Urinary bladder (tissue), 4 donors: ENCODE measurements around the gene EMC10. TPM values are rescaled to one million over a fixed set of nuclear protein-coding genes. Genes with fewer than 3 reads are reported as not detected.

Experiments
- DNase-seq: peaks from one replicate; pipeline ENCODE4 v3.0.0-alpha.2; 2015; ENCODE audit errors: extremely low spot score
- H3K27ac ChIP-seq: one replicate; pipeline ENCODE4 v1.5.1; 2013; ENCODE audit warnings: low read depth, mild to moderate bottlenecking, moderate library complexity
- H3K36me3 ChIP-seq: one replicate; pipeline ENCODE4 v1.6.1; 2013; ENCODE audit warnings: mild to moderate bottlenecking, moderate library complexity; ENCODE audit not compliant: insufficient read depth
- H3K4me1 ChIP-seq: one replicate; pipeline ENCODE4 v1.6.1; 2013; ENCODE audit warnings: mild to moderate bottlenecking, moderate library complexity; ENCODE audit not compliant: insufficient read depth
- H3K4me3 ChIP-seq: one replicate; pipeline ENCODE4 v1.5.1; 2013; ENCODE audit warnings: low read depth, low read length
- WGBS: extraction: QIAGEN DNeasy Blood & Tissue Kit; methylation state at CpG from one replicate; pipeline ENCODE4 v1.1.7; 2013; 5-methylcytosine and 5-hydroxymethylcytosine counted together
- polyA plus RNA-seq: library from polyadenylated mRNA; stranded (reverse); fragments of 200-250 nt; gene quantifications from one replicate; pipeline ENCODE4 v1.2.3, GENCODE V29; 2013
- total RNA-seq: library from RNA; depleted of rRNA; stranded (reverse); fragments of >200 nt; gene quantifications from one replicate; pipeline ENCODE4 v1.2.3, GENCODE V29; 2014
- donor health status: healthy with polysubstance abuse.
- donor health status: healthy.

EMC10 gene
- total and polyA plus RNA-seq, 2 donors: 36.4 to 107 TPM

- DNase-seq: no peak
- Histone ChIP-seq H3K4me1 (no peaks in the 10 kb centered on the region), H3K4me3 (no peak overlapping the region), H3K27ac (no peak overlapping the region), H3K36me3 (no peaks in the 10 kb centered on the region)
- WGBS: 91% methylated on average over 4 of the region's 4 CpGs
Measured at GRCh38 chr19:50532952-50533351, 56.6 kb downstream of the EMC10 start.

- Histone ChIP-seq H3K4me3 (no peak overlapping the region), H3K27ac (no peak overlapping the region), H3K4me1 (no peaks in the 10 kb centered on the region), H3K36me3 (no peaks in the 10 kb centered on the region)
- WGBS: 92% methylated on average over 3 of the region's 3 CpGs
- no peak for DNase-seq
Measured at GRCh38 chr19:50534478-50534877, 58.2 kb downstream of the EMC10 start.

DNA sequence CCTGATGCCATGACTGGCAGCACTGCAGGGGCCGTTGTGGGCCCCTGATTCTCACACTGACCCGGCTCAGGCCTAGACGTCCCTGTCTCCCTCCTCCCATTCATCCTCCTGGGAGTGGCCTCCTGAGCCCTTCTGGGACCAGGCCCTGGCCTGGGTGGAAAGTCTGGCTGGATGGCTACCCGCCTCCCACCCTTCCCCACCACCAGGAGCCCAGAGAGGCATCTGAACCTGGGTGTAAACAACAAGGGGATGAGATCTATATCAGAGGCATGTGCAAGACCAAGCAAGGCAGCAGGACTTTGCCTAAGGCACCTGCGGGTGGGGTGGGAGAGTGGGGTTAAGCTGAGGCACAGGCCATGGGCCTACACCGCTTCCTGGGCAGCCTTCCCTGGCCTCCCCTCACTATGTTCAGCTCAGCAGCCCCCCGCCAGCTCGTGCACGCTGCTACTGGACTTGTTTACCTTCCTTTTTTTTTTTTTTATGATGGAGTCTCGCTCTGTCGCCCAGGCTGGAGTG lies 59.4 kb downstream of the EMC10 start:
- Histone ChIP-seq H3K36me3 (no peaks in the 10 kb centered on the region), H3K27ac (no peak overlapping the region), H3K4me1 (no peaks in the 10 kb centered on the region), H3K4me3 (no peak overlapping the region)
- WGBS: 65% methylated on average over 11 of the region's 11 CpGs
- no peak for DNase-seq

GRCh38 chr19:50536662-50537305 lies 60.5 kb downstream of the EMC10 start:
- no peak overlapping the region for H3K27ac ChIP-seq
- DNase-seq: no peak
- no peaks in the 10 kb centered on the region for H3K36me3 ChIP-seq
- 93% methylated on average over 16 of the region's 16 CpGs for WGBS
- H3K4me3 ChIP-seq: no peak overlapping the region
- no peaks in the 10 kb centered on the region for H3K4me1 ChIP-seq

- Histone ChIP-seq H3K27ac (no peak overlapping the region), H3K4me1 (no peaks in the 10 kb centered on the region), H3K4me3 (no peak overlapping the region), H3K36me3 (no peaks in the 10 kb centered on the region)
- DNase-seq: no peak
- whole genome bisulfite sequencing: 83% methylated on average over 18 of the region's 18 CpGs
Measured at GRCh38 chr19:50537306-50537685, 61.0 kb downstream of the EMC10 start.

GRCh38 chr19:50537769-50538230 lies 61.5 kb downstream of the EMC10 start:
- H3K4me1 ChIP-seq: no peaks in the 10 kb centered on the region
- no peak for DNase-seq
- no peak overlapping the region for H3K4me3 ChIP-seq
- H3K27ac ChIP-seq: no peak overlapping the region
- no peaks in the 10 kb centered on the region for H3K36me3 ChIP-seq
- WGBS: 19% methylated on average over 15 of the region's 15 CpGs

Other genes with a start within 250 kb of the EMC10 start
- gene KCNC3, start 147.1 kb upstream of the EMC10 start, total RNA-seq: 0.79 TPM
- gene KCNC3, start 147.1 kb upstream of the EMC10 start, polyA plus RNA-seq: 0.52 TPM
- 0.58 TPM for gene NAPSA, start 110.9 kb upstream of the EMC10 start, total RNA-seq
- gene NAPSA, start 110.9 kb upstream of the EMC10 start, polyA plus RNA-seq: 0.77 TPM
- 33.4 TPM for gene NR1H2, start 100.0 kb upstream of the EMC10 start, total RNA-seq
- gene NR1H2, start 100.0 kb upstream of the EMC10 start, polyA plus RNA-seq: 136 TPM
- 13.0 TPM for gene POLD1, start 92.2 kb upstream of the EMC10 start, total RNA-seq
- gene POLD1, start 92.2 kb upstream of the EMC10 start, polyA plus RNA-seq: 18.4 TPM
- gene SPIB, start 57.6 kb upstream of the EMC10 start, total RNA-seq: 1.2 TPM
- 0.20 TPM for gene SPIB, start 57.6 kb upstream of the EMC10 start, polyA plus RNA-seq
- gene MYBPC2, start 43.6 kb upstream of the EMC10 start, total RNA-seq: 0.69 TPM
- gene MYBPC2, start 43.6 kb upstream of the EMC10 start, polyA plus RNA-seq: 0.14 TPM
- not detected for gene GARIN5A, start 341 bp downstream of the EMC10 start, total RNA-seq
- gene GARIN5A, start 341 bp downstream of the EMC10 start, polyA plus RNA-seq: 1.3 TPM
- 10.5 TPM for gene JOSD2, start 34.7 kb downstream of the EMC10 start, total RNA-seq
- 73.6 TPM for gene JOSD2, start 34.7 kb downstream of the EMC10 start, polyA plus RNA-seq
- not detected for gene ASPDH, start 37.4 kb downstream of the EMC10 start, total RNA-seq
- not detected for gene ASPDH, start 37.4 kb downstream of the EMC10 start, polyA plus RNA-seq
- 12.8 TPM for gene LRRC4B, start 91.9 kb downstream of the EMC10 start, total RNA-seq
- 14.5 TPM for gene LRRC4B, start 91.9 kb downstream of the EMC10 start, polyA plus RNA-seq
- 0.16 TPM for gene SYT3, start 163.4 kb downstream of the EMC10 start, total RNA-seq
- gene SYT3, start 163.4 kb downstream of the EMC10 start, polyA plus RNA-seq: 0.32 TPM
- not detected for gene C19orf81, start 172.9 kb downstream of the EMC10 start, total RNA-seq
- 0.94 TPM for gene C19orf81, start 172.9 kb downstream of the EMC10 start, polyA plus RNA-seq
- gene SHANK1, start 243.3 kb downstream of the EMC10 start, total RNA-seq: 4.3 TPM
- gene SHANK1, start 243.3 kb downstream of the EMC10 start, polyA plus RNA-seq: 0.60 TPM
- 32.4 TPM for gene CLEC11A, start 246.9 kb downstream of the EMC10 start, total RNA-seq
- gene CLEC11A, start 246.9 kb downstream of the EMC10 start, polyA plus RNA-seq: 43.7 TPM